Fibroblast of lung (primary cell): ENCODE data around the gene PLEKHA5. TPM values are rescaled to one million over a fixed set of nuclear protein-coding genes. Genes with fewer than 3 reads are reported as not detected.

Experiments used
- DNase-seq, 2 donors: peaks; one replicate each; pipeline versions ENCODE4 v3.0.0 to v3.0.0-alpha.2; 2010; ENCODE audit warnings: low read depth in 2 of 2
- H2AFZ ChIP-seq: 2 replicates; pipeline ENCODE4 v1.5.1; 2012; ENCODE audit warnings: low read length, control low read depth, inconsistent platforms
- H3K27ac ChIP-seq: 2 replicates; pipeline ENCODE4 v1.5.1; 2011; ENCODE audit warnings: low read length, control low read depth; ENCODE audit not compliant: insufficient read depth
- H3K27me3 ChIP-seq: 2 replicates; pipeline ENCODE4 v1.5.1; 2011; ENCODE audit warnings: mild to moderate bottlenecking, low read length; ENCODE audit not compliant: control insufficient read depth, insufficient read depth
- H3K36me3 ChIP-seq: 2 replicates; pipeline ENCODE4 v1.5.1; 2011; ENCODE audit warnings: low read length; ENCODE audit not compliant: control insufficient read depth, insufficient read depth
- H3K4me1 ChIP-seq: 2 replicates; pipeline ENCODE4 v1.5.1; 2011; ENCODE audit warnings: low read length; ENCODE audit not compliant: control insufficient read depth, insufficient read depth; ENCODE audit errors: extremely low read depth
- H3K4me2 ChIP-seq: 2 replicates; pipeline ENCODE4 v1.5.1; 2011; ENCODE audit warnings: low read length, control low read depth; ENCODE audit not compliant: insufficient read depth; ENCODE audit errors: extremely low read depth
- H3K4me3 ChIP-seq, 4 experiments: fragments of 200-600 bp in 1 of 4; sonication (generic) in 1 of 4; replicated peaks in 1 of 4; 2 replicates each; pipeline ENCODE4 v1.5.1; 2011 to 2016; ENCODE audit warnings: low read length in 4 of 4, low read depth in 3 of 4, mild to moderate bottlenecking in 3 of 4, control low read depth in 2 of 4, inconsistent platforms in 1 of 4, mixed read lengths in 1 of 4; ENCODE audit not compliant: insufficient read depth in 1 of 4; ENCODE audit errors: control extremely low read depth in 1 of 4
- H3K79me2 ChIP-seq: 2 replicates; pipeline ENCODE4 v1.5.1; 2012; ENCODE audit warnings: mild to moderate bottlenecking, low read length, inconsistent platforms; ENCODE audit not compliant: control insufficient read depth, insufficient read depth
- H3K9ac ChIP-seq: 2 replicates; pipeline ENCODE4 v1.5.1; 2011; ENCODE audit warnings: mild to moderate bottlenecking, low read length, control low read depth; ENCODE audit not compliant: insufficient read depth
- H3K9me3 ChIP-seq: 2 replicates; pipeline ENCODE4 v1.5.1; 2012; ENCODE audit warnings: low read depth, low read length; ENCODE audit not compliant: control insufficient read depth, insufficient read depth
- H4K20me1 ChIP-seq: 2 replicates; pipeline ENCODE4 v1.5.1; 2011; ENCODE audit warnings: low read length; ENCODE audit not compliant: control insufficient read depth, insufficient read depth; ENCODE audit errors: extremely low read depth
- CTCF ChIP-seq, 2 donors: IDR thresholded peaks in 1 of 2; conservative IDR thresholded peaks in 1 of 2; 1 replicate in 1 of 2; 2 replicates in 1 of 2; pipeline ENCODE4 v1.5.1; 2011 to 2012; ENCODE audit warnings: low read length in 2 of 2, control low read depth in 1 of 2, inconsistent platforms in 1 of 2, low read depth in 1 of 2, mild to moderate bottlenecking in 1 of 2
- EZH2 ChIP-seq: IDR thresholded peaks from 2 replicates; pipeline ENCODE4 v1.5.1; 2012; ENCODE audit warnings: low read length, control low read depth, mild to moderate bottlenecking; ENCODE audit errors: missing control alignments
- polyA plus RNA-seq, 2 donors: library from polyadenylated mRNA; depleted of rRNA in 1 of 2; stranded (reverse) in 1 of 2; unstranded in 1 of 2; fragments of >200 nt; gene quantifications; 2 replicates each; pipeline ENCODE4 v1.2.1, GENCODE V29; 2011 to 2012; ENCODE audit warnings: missing spikeins in 1 of 2
- total RNA-seq: library from RNA; depleted of rRNA; stranded (reverse); fragments of >200 nt; gene quantifications from 2 replicates; pipeline ENCODE4 v1.2.1, GENCODE V29; 2014

Gene PLEKHA5
- total and polyA plus RNA-seq, 2 donors (not counting 1 experiment from before 2014, with no cell fraction given), result 15.5 to 50.4 TPM

GRCh38 chr12:19285793-19286448 lies 156.4 kb downstream of the PLEKHA5 start:
- no peaks in the 10 kb centered on the region for H3K27me3 ChIP-seq
- no peaks in the 10 kb centered on the region for H3K79me2 ChIP-seq
- H4K20me1 ChIP-seq, result no peaks in the 10 kb centered on the region
- no peak overlapping the region for H3K27ac ChIP-seq
- H3K9ac ChIP-seq, result no peak overlapping the region
- TF ChIP-seq EZH2, result no peak
- TF ChIP-seq CTCF (conservative IDR thresholded peaks at IDR 0.05 in 1 of 2, IDR thresholded peaks at IDR 0.05 in 1 of 2; ENCODE audit: low read depth in 1 of 2, low read length in 2 of 2), result no peak
- peaks cover 2% of the 10 kb centered on the region for H3K36me3 ChIP-seq
- H3K4me1 ChIP-seq, result no peaks in the 10 kb centered on the region
- no peak overlapping the region for H3K4me3 ChIP-seq
- no peak for DNase-seq
- no peaks in the 10 kb centered on the region for H3K9me3 ChIP-seq
- H3K4me2 ChIP-seq, result no peak overlapping the region
- H2AFZ ChIP-seq, result no peak overlapping the region

GRCh38 chr12:19287302-19287701 lies 157.8 kb downstream of the PLEKHA5 start:
- no peak overlapping the region for H3K27ac ChIP-seq
- TF ChIP-seq EZH2 (no peak), CTCF (conservative IDR thresholded peaks at IDR 0.05 in 1 of 2, IDR thresholded peaks at IDR 0.05 in 1 of 2; ENCODE audit: low read depth in 1 of 2, low read length in 2 of 2) (no peak)
- peaks cover 2% of the 10 kb centered on the region for H3K36me3 ChIP-seq
- no peaks in the 10 kb centered on the region for H3K27me3 ChIP-seq
- H2AFZ ChIP-seq, result no peak overlapping the region
- no peak for DNase-seq
- no peak overlapping the region for H3K9ac ChIP-seq
- H4K20me1 ChIP-seq, result no peaks in the 10 kb centered on the region
- no peak overlapping the region for H3K4me2 ChIP-seq
- no peaks in the 10 kb centered on the region for H3K79me2 ChIP-seq
- no peaks in the 10 kb centered on the region for H3K9me3 ChIP-seq
- H3K4me1 ChIP-seq, result no peaks in the 10 kb centered on the region
- H3K4me3 ChIP-seq, result no peak overlapping the region

- no peak overlapping the region for H3K9ac ChIP-seq
- TF ChIP-seq EZH2 (no peak), CTCF (conservative IDR thresholded peaks at IDR 0.05 in 1 of 2, IDR thresholded peaks at IDR 0.05 in 1 of 2; ENCODE audit: low read depth in 1 of 2, low read length in 2 of 2) (no peak)
Observed at GRCh38 chr12:19288161-19288560, 158.6 kb downstream of the PLEKHA5 start.

More at GRCh38 chr12:19288161-19288560, 158.6 kb downstream of the PLEKHA5 start:
- H2AFZ ChIP-seq, result no peak overlapping the region
- peaks cover 2% of the 10 kb centered on the region for H3K36me3 ChIP-seq
- no peaks in the 10 kb centered on the region for H3K4me1 ChIP-seq
- no peaks in the 10 kb centered on the region for H3K79me2 ChIP-seq
- no peak overlapping the region for H3K4me2 ChIP-seq
- no peak for DNase-seq
- H3K27me3 ChIP-seq, result no peaks in the 10 kb centered on the region
- H3K27ac ChIP-seq, result no peak overlapping the region
- H4K20me1 ChIP-seq, result no peaks in the 10 kb centered on the region
- no peak overlapping the region for H3K4me3 ChIP-seq
- no peaks in the 10 kb centered on the region for H3K9me3 ChIP-seq
